Left forelimb (tissue), 1 donor: ENCODE measurements around the gene SPARCL1.
"Not testable (repeated sequence)": the region's sequence is repeated elsewhere in the genome, so short reads cannot be mapped to it uniquely, and the experiment has no call there.

Experiments
- DNase-seq: peaks from one replicate; pipeline ENCODE4 v3.0.0-alpha.2; 2018; ENCODE audit warnings: low spot score

The SPARCL1 gene

GRCh38 chr4:87442889-87443288 is 86.3 kb downstream of the SPARCL1 start:
- DNase-seq, result no peak

GRCh38 chr4:87433342-87433741 is 95.8 kb downstream of the SPARCL1 start:
- no peak for DNase-seq

- DNase-seq, result no peak
Measured at GRCh38 chr4:87430038-87430437, 99.1 kb downstream of the SPARCL1 start.

- DNase-seq, result no peak
Measured at GRCh38 chr4:87428979-87429378, 100.2 kb downstream of the SPARCL1 start.

- DNase-seq, result no peak
Measured at GRCh38 chr4:87427518-87427868, 101.7 kb downstream of the SPARCL1 start.

GRCh38 chr4:87426865-87427517 is 102.2 kb downstream of the SPARCL1 start:
- no peak for DNase-seq

GRCh38 chr4:87425711-87426110 is 103.5 kb downstream of the SPARCL1 start:
- no peak for DNase-seq

- DNase-seq, result not testable (repeated sequence)
Measured at GRCh38 chr4:87424099-87424543, 105.1 kb downstream of the SPARCL1 start.
